Breast epithelium (tissue), 3 donors: ENCODE measurements around the gene POU1F1.

Experiments used
- CTCF ChIP-seq, 3 donors: fragments of 450-650 bp; IDR thresholded peaks; one replicate each; pipeline ENCODE4 v1.5.1; 2016 to 2017; ENCODE audit warnings: antibody characterized with exemption in 3 of 3, mild to moderate bottlenecking in 3 of 3, moderate library complexity in 3 of 3
- POLR2A ChIP-seq: fragments of 450-650 bp; IDR thresholded peaks from one replicate; pipeline ENCODE4 v1.6.1; 2016; ENCODE audit warnings: antibody characterized with exemption, mild to moderate bottlenecking, moderate library complexity

- TF ChIP-seq CTCF (IDR thresholded peaks at IDR 0.05) (no peak), POLR2A (no peak)
Measured at GRCh38 chr3:87233805-87234204, 42.6 kb downstream of the POU1F1 start.
